SHP77 treated with DMSO at 0.1 percent for 48 hours (cell line): ENCODE measurements around the gene NDUFS2.
A peak's percentile ranks its signal among the peaks of the same experiment; 100 is the strongest.

Experiments
- DNase-seq: peaks from one replicate; lab custom pipeline; 2025; lab: John Stamatoyannopoulos, UW

Gene NDUFS2

DNA sequence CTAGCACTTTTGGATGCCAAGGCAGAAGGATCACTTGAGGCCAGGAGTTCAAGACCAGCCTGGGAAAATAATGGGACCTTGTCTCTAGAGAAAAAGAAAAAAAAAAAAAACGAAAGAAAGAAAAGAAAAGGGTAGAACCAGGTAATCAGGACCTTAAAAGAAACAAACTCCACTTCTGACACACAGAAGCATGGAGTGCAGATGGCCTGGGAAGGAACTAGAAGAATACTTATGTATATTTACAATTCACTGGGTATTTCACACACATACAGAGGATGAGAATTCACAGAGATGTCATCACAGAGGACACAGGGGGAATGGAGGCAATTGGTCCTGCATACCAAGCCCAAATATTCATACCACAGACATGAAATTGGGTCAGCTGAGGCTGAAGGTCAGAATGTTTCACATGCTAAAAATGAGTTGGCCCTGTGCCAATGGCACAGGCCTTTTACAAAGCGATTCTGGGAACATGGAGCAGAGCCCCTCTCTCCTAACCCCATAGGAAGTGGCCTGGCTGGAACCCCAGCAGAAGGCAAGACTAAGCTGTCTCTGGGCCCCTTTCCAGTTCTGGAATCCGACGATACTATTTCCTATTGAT, 29.3 kb upstream of the NDUFS2 start:
- DNase-seq, result no peak

DNA sequence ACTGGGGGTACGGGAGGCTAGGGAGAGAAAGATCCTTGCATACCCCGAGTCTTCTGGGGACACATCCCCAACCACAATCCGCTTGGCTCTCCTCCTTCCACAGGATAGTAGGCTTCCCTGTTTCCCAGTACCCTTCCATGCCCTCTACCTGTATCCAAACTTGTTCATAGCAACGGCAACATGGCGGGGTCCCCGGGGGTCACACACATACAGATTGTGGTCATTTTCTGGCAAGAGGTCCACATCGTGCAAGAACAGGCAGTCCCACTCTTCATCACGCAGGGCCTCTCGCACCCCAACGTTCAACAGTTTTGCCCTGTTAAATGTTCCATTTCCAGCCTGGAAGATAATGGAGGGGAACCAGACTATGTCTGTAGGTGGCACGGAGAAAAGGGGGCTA, 28.5 kb upstream of the NDUFS2 start:
- DNase-seq, result no peak

DNA sequence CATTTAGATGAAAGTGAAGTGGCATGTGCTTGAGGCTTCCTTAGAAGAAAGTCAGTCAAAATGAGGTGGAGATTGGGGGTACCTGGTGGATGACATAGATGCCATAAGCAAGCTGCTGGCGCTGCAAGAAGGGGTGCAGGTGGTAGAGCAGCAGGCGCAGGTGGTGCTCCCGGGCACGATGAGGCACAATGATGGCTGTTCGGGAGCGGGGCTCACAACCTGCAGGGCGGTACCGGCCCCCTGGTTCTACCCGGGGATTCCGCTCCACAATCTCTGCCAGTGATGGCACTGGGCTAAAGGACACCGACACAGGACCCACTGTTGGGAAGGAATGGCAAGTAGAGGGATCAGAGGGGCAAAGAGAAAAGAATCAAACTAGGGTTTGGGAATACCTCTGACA, 27.3 kb upstream of the NDUFS2 start:
- no peak for DNase-seq

DNA sequence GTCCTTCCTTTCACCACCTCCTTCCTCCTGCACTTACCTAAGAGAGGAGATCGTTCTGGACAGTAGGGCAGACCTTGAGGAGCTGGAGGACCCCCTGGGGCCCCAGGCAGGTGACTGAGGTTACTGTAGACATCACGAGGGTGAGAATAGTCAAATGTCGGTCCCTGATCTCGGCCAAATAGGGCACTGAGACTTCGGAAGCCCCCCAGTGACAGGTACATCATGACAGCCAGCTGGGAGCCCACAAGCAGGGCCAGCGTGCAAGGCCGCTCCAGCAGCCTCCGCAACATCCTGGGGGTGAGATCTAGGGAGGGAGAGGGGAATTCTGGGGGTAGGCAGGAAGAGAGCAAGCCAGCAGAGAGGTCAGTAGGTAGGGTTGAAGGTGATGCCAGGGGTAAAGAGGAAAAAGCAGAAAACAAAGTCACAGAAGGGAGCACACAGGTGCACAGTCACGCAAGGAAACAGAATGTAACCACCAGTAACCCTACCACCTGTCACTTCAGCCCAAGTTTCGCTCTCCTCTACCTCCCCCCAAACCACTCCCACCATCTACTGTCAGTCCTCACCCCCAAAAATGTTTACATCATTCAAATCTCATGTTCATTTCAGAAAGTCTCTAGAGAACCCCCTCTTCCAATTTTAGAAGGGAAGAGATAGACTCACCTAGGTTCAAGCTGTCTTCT, 26.3 kb upstream of the NDUFS2 start:
- DNase-seq, result no peak

DNA sequence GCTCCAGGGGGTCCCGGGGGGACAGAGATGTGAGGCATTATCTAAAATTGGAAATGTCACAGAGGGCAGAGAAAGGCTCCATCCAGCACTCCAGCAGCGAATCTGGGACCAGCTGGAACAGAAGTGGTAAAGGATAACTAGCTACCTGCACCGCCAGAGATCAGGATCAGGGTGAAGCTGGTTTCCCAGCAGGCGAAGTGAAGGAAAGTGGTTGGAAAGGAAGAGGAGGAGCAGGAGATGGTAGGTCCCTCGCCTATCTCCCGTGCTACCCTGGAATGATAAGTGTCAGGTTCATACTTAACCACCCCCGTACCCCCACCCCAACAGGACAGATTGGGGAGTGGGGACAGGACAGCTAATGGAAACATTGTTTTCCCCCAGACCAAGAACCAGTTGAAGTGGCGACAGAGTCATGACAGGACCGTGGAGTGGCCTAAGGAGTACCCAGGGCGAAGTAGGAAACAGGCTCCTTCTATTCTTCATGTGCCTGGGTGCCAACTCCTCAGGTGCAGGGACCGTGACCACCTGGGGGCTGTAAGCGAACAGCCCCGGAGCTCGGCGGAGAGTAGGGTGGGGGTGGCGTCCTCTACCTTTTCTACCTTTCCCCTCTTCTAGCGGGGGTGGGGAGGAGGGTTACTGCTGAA, 25.6 kb upstream of the NDUFS2 start:
- no peak for DNase-seq

DNA sequence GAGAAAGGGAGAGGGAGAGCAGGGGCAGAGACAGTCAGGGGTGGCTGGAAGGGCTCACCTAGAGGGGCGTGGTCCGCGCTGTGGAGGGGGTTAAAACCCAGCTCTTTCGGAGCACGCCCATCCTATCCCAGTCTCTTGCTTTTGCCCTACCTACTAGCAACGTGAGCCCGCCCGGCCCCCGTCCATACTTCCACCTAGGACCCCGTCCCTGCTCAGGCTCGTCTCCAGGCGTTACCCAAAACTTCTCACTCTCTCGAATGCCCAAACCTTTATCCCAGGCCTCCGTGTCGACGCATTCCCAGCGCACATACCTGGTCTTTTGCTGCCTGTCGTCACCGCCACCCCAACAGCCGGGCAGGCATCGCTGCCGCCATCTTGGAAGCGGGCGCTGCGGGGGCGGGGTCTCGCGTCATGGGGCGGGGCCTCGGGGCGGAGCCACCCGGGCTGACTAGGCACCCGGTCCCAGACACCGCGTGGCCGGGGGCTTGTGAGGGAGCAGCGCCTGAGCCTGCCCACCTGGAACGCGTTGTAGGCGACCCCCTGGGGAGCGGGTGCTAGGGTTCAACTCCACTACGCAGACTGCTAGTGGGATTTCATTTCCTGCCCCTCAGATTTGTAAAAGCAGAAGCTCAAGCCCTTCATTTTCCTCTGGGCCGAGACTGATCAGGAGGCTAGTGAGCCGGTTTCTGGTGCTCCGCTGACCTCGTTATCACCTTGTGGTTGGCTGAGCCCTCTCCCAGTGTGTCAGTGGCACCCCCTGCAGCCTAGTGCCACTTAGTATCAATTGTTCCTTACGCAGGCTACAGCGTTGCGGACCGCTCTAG, 24.8 kb upstream of the NDUFS2 start, which contains the start of gene B4GALT3:
TSS of gene B4GALT3 (minus strand) at position 396 of the 824 bp plus-strand sequence. CDS start 1,447 bp downstream, outside the sequence.
- DNase-seq, result peak; percentile 94

DNA sequence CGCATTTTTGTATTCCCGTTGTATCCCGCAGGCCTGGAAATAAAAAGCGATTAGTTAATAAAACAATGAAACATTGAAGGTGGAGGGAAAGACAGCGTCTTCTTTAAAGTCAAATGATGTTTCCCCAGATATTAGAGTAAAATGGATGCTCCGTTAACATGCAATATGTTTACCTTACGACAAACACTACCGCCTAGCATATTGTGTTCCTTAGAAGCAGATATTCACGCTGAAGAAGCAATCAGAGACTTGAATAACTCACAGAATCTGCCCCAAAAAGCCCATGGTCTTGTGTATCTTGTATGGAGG, 24.3 kb upstream of the NDUFS2 start:
- DNase-seq, result no peak

DNA sequence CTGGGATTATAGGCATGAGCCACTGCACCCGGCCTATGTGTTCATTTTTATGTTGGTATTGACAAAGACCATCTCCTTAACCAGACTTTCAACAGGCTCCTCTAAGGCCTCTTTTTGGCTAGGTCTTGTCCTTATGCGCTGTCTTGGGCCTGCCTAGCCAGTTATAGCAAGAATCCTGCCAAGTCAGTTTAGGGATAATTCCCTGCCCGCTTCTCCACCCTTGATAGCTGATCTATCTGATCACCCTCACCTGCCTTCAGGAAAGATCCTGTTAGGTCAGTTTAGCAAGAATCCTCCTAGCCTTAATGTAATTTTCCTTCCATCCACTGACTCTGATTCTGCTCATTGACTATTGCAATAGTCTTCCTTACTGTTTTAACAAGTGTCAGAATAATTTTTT, 22.5 kb upstream of the NDUFS2 start:
- no peak for DNase-seq

DNA sequence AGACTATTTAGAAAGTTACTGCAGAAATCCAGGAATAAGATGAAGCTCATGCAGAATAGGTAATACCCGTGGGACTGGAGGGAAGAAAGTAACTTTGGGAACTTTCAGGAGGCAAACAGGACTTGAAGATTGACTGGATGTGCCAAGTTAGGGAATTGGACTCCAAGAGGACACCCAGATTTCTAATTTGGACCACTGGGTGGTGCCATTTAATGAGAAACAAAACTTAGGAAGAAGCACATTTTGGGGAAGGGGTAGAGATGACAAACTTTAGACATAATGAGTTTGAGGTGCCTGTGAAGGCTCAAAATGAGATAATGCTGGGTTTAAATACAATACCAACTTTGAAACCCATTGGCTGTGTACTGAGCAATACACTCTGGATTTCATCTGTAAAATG, 21.5 kb upstream of the NDUFS2 start:
- no peak for DNase-seq

DNA sequence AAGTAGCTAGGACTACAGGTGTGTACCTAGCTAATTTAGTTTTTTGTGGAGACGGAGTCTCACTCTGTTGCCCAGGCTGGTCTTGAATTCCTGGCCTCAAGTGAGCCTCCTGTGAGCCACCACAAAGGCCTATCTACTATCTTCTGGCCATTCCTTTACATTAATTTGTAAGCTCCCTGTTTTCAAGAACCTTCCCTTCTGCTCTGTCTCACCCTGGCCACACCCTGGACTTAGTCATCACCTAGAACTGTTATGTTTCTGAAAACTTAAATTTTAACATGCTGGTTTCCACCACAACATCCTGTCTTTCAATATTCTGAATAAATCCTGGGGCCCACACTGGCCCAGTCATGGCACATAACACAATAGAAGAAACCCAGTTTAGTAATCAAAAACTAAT, 20.0 kb upstream of the NDUFS2 start:
- DNase-seq, result no peak

DNA sequence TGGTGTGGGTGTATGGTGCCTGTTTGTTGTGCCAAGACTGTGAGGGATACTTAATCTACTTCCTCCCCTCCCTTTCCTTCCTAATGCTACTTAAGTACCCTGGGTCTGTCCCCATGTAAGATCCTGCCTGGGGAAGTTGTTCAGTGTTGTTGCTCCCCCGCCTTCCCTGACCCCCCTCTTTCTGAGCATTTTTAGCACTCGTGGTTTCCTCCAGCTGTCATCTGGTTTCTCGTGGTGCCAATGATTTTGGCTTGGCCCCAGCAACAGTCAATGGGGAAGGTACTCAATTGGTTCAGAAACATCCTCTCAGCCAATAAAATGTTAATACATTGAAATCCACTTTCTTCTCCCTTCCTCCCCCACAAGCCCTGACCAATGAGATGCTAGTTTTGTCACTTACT, 16.9 kb upstream of the NDUFS2 start:
- DNase-seq, result no peak

DNA sequence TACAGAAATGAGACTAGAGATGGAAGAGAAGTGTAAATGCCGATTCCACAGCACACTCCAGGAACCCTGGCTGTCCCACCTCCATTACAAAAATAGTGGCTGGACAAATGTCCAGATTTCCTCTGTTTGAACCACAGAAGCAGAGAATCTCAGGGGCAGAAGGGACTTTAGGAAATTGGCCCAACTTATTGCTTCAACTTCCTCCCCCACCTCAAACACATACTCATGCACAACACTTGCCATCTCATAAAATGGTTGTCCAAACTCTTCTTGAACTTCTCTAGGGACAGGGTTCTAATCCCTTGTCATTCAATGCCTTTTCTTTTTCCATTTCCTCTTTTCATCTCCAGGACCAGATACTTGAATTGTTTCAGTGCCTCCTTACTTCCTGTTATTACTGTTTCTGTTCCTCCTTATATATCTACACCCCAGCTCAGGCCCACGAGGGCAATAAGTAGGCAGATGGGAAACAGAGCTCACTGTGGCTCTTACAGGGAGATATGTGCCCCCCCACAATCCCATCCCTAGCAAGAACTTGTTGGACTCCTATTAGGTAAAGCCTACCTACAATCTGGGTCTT, 16.3 kb upstream of the NDUFS2 start:
- no peak for DNase-seq

DNA sequence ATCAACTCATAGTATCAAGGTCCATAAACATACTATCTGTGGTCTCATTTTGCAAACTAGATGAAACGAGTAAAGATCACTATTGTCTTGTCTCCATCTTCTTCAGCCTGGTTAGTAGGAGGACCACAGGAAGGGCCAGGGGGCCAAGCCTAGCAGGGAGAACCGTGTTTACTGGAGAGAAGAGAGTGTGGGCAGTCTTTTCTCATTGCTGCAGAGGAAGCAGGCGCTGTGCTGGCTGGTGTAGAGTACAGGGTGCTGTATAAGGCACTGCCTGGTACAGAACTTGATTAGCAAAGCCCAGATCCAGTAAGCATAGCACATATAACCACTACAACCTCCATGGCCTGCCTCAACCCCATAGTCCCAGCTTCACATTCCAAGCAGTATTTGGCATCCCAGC, 14.9 kb upstream of the NDUFS2 start:
- DNase-seq, result no peak

DNA sequence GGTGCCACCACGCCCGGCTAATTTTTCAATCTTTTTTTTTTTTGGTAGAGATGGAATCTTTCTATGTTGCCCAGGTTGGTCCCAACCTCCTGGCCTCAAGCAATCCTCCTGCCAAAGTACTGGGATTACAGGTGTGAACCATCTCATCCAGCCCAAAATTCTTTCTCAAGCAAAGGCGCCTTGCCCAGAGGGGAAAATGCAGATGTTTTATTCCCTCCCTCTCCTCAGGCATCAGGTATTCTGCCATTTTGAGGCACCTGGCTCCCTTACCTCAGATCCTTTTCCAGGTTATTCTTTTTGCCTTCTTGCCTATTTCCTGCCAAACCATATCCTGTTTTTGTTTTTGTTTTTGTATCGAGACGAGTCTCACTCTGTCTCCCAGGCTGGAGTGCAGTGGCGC, 13.8 kb upstream of the NDUFS2 start:
- DNase-seq, result no peak

DNA sequence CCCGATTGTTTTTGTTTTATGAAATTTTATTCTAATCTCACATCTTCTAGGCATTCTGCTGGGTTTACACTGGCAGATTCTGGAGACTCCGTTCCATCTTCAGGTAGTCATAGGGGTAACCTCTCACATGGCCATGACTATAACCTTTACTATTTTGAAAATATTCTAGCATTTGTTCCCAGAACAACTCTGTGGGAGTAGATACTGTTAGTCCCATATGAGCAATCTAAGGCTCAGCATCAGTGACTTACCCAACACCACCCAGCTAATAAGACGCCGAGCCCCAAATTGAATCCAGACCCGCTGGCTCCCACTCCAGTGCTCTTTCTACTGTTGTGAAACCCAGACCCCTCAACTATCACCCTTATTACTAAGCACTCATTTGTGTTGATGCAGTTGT, 13.1 kb upstream of the NDUFS2 start:
- no peak for DNase-seq

DNA sequence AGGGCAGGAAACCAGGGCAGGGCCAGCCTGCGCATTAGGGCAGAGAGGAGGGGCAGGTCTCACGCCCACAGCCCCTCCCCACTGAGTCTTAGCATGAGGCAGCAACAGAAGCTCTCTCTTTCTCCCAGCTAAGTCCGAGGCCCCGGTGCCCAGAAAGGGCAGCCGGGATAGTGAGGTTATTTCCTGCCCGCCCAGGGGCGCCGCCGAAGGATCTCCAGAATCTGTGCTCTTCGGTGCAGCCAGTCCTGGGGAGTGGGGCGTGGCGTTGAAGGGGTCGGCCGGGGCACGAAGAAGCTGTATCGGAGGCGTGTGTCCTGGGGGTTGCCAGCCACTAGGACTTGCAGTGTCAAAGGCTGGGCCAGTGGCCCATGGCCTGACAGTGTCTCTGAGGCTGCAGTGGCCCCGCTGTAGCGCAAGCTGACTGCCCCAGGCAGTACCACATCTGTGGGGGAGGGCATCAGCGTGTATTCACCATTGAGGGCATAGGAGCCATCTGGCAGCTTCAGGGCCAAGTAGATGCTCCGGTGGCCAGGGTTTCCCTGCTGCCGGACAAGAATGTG, 11.1 kb upstream of the NDUFS2 start:
- no peak for DNase-seq

DNA sequence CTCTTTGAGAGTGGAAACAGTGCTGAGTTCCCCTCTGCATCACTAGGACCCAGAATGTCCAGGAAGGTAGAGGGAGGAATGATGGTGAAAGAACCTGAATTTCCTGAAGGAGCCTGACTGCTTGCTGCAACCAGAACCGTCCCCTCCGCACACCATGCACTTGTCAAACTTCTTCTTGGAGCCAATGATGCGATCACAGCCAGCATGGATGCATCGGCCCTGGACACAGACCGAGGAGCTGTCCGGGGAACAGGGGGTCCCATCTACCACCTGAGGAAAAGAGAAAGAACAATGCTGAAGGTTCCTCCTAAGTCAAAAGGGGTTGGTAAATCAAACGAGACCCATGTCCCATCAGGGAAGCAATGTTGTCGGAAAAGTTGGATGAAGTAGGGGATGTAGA, 10.2 kb upstream of the NDUFS2 start:
- DNase-seq, result no peak

DNA sequence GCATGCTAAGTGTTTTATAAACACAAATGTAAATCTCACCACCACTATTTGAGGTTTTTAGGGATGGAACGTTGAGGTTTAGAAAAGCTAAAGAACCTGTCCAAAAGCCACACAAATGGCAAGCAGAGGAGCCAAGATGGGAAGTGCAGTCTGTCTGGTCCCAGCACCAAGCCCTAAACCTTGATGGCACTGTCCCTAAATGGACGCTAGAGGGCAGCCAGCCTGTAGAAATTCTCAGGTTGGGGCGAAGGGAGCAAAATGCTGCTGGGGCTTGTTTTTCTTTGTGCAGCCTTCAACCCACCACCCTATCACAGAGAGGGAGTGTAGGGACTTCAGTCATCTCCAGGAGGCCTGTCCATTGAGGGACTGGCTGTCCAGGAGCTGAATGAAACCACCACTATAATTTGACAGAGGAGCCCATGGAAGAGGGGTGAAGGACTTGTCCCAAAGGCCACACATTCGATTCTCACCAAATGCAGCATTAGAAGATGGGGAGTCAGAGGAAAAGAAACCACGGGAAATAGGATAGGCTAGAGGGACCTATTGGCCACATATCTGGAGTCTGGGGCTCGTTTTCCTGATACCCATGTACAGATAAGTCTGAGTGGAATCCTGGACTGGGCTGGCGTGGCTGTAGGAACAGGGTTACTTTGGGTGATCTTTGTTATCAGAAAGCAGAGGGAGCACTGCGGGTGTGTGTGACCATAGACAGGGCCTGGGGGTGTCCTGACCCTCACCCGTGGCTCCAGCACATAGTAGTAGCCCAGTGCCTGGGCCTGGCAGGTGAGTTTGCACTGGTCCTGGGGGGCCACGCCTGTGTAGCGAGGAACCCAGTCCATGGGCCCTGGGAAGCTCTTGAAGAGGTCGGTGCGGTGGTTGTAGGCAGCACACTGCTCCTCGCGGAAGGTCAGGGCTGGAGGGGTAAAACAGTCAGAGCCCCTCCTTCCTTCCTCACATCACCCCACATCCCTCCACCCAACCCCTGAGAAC, 9.4 kb upstream of the NDUFS2 start:
- DNase-seq, result peak; percentile 74

DNA sequence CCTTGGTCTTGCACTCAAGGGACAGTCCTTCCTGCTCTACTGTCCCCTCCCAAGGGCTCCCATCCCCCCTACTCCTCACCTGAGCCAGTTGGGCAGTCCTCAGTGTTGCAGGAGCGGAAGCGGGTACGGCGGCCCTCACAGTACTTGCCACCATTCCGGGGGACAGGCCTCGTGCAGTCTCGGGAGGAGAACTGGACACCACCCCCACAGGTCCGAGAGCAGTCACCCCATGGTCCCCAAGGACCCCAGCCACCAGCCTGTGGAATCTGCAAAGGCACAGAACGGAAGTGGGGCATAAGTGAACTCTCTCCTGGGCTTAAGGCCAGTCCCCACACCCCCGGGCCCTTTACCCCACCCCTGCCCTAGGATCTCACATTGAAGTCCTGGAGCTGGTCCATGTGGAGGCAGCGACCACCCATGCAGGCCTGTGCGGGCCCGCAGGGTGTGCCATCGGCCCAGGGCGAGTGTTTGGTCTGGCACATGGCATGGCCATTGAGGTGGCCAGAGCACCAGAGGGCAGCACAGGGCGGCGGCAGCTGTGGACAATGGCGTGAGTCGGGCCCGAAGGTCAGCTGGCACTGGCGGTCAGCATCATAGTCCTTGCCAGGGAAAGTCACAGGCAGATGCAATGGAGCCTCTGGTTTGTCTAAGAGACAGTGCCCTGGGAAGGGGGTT, 8.5 kb upstream of the NDUFS2 start:
- peak; percentile 41 for DNase-seq

DNA sequence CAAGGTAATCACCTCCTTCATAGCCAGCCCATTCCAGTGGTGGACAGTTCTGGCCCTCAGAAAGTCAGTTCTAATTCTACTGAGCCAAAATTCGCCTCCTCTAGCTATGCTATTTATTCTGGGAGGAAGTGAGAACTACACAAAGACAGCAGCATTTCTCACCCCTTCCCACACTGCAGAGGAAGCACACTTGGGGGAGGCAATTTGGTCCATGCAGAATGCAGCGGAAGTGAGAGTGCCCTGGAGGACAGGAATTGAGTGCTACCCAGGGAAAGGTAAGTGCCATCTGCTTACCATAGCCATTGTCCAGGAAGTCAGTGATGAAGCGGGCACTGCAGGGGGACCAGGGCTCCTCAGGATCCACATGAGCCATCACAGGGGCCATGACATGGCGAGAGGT, 7.0 kb upstream of the NDUFS2 start:
- no peak for DNase-seq
